OCI-LY3 (cell line): ENCODE data around the gene CHD9.

Experiments used
- H2AFZ ChIP-seq: fragments of 200-600, 300-600 bp; shearing (Covaris generic); 2 replicates; pipeline ENCODE4 v1.6.0; 2014; ENCODE audit warnings: antibody characterized with exemption, low read depth, low read length
- H3K27ac ChIP-seq: fragments of 200-600, 300-600 bp; sonication (generic); 2 replicates; pipeline ENCODE4 v1.5.1; 2014; ENCODE audit warnings: mild to moderate bottlenecking, low read length, moderate library complexity, mixed read lengths
- H3K27me3 ChIP-seq: fragments of 200-600, 300-600 bp; sonication (generic); 2 replicates; pipeline ENCODE4 v1.6.1; 2014; ENCODE audit warnings: low read depth, low read length, mixed read lengths
- H3K36me3 ChIP-seq: fragments of 200-600, 300-600 bp; sonication (generic); replicated peaks from 2 replicates; pipeline ENCODE3; 2014; ENCODE audit warnings: low read depth, low read length, mixed read lengths
- H3K4me1 ChIP-seq: fragments of 300-600, 200-600 bp; sonication (generic); 2 replicates; pipeline ENCODE4 v1.6.1; 2014; ENCODE audit warnings: low read length, mixed read lengths
- H3K4me2 ChIP-seq: fragments of 200-600, 300-600 bp; sonication (generic); 2 replicates; pipeline ENCODE4 v1.6.1; 2014; ENCODE audit warnings: low read length, mixed read lengths
- H3K4me3 ChIP-seq: fragments of 300-600, 200-600 bp; sonication (generic); 2 replicates; pipeline ENCODE4 v1.5.1; 2014; ENCODE audit warnings: antibody characterized with exemption, mild to moderate bottlenecking, low read length, moderate library complexity
- H3K79me2 ChIP-seq: fragments of 300-600, 200-600 bp; shearing (Covaris generic); 2 replicates; pipeline ENCODE4 v1.6.1; 2014; ENCODE audit warnings: mild to moderate bottlenecking, low read length, mixed read lengths
- H3K9ac ChIP-seq: fragments of 300-600, 200-600 bp; shearing (Covaris generic); 2 replicates; pipeline ENCODE4 v1.6.0; 2014; ENCODE audit warnings: mild to moderate bottlenecking, low read length, moderate library complexity
- H3K9me3 ChIP-seq: fragments of 200-600, 300-600 bp; shearing (Covaris generic); 2 replicates; pipeline ENCODE4 v1.6.1; 2014; ENCODE audit warnings: low read length, mixed read lengths; ENCODE audit not compliant: insufficient read depth
- H4K20me1 ChIP-seq: fragments of 200-600, 300-600 bp; sonication (generic); 2 replicates; pipeline ENCODE4 v1.6.1; 2016; ENCODE audit warnings: low read length, mixed read lengths; ENCODE audit not compliant: insufficient read depth
- CTCF ChIP-seq: fragments of 200-600, 300-600 bp; sonication (generic); IDR thresholded peaks from 2 replicates; pipeline ENCODE4 v1.5.1; 2014; ENCODE audit warnings: antibody characterized with exemption, low read length, low read depth
- EZH2phosphoT487 ChIP-seq: fragments of 200-600 bp; shearing (Covaris generic); IDR thresholded peaks from 2 replicates; pipeline ENCODE4 v1.6.1; 2018; ENCODE audit warnings: antibody characterized with exemption, mixed run types, low read depth

Gene CHD9

GRCh38 chr16:53369921-53370320 lies 315.1 kb downstream of the CHD9 start:
- Histone ChIP-seq H4K20me1 (no peaks in the 10 kb centered on the region), H3K4me1 (no peaks in the 10 kb centered on the region), H3K9me3 (no peaks in the 10 kb centered on the region), H3K27me3 (peaks cover 4% of the 10 kb centered on the region; the same call in 1 of the 2 replicates), H3K4me2 (no peak overlapping the region), H3K4me3 (no peak overlapping the region), H3K9ac (no peak overlapping the region), H3K36me3 (no peaks in the 10 kb centered on the region), H3K79me2 (no peaks in the 10 kb centered on the region), H2AFZ (no peak overlapping the region), H3K27ac (no peak overlapping the region)
- TF ChIP-seq EZH2phosphoT487 (no peak), CTCF (no peak)

GRCh38 chr16:53370827-53371226 lies 316.0 kb downstream of the CHD9 start:
- TF ChIP-seq CTCF (no peak), EZH2phosphoT487 (no peak)
- H3K4me1 ChIP-seq = no peaks in the 10 kb centered on the region
- no peak overlapping the region for H3K27ac ChIP-seq
- H3K4me2 ChIP-seq = no peak overlapping the region
- H3K27me3 ChIP-seq = no peaks in the 10 kb centered on the region
- no peak overlapping the region for H2AFZ ChIP-seq
- H3K36me3 ChIP-seq = no peaks in the 10 kb centered on the region
- H3K9me3 ChIP-seq = no peaks in the 10 kb centered on the region
- H4K20me1 ChIP-seq = no peaks in the 10 kb centered on the region
- no peaks in the 10 kb centered on the region for H3K79me2 ChIP-seq
- H3K9ac ChIP-seq = no peak overlapping the region
- no peak overlapping the region for H3K4me3 ChIP-seq

- H4K20me1 ChIP-seq = no peaks in the 10 kb centered on the region
- H3K27me3 ChIP-seq = no peaks in the 10 kb centered on the region
- H3K27ac ChIP-seq = no peak overlapping the region
- no peak overlapping the region for H3K4me3 ChIP-seq
- H3K36me3 ChIP-seq = no peaks in the 10 kb centered on the region
- no peak overlapping the region for H2AFZ ChIP-seq
- H3K9ac ChIP-seq = no peak overlapping the region
- TF ChIP-seq EZH2phosphoT487 (no peak), CTCF (no peak)
- peaks cover 3% of the 10 kb centered on the region; the same call in 1 of the 2 replicates for H3K4me1 ChIP-seq
- H3K79me2 ChIP-seq = no peaks in the 10 kb centered on the region
- H3K4me2 ChIP-seq = no peak overlapping the region
- H3K9me3 ChIP-seq = no peaks in the 10 kb centered on the region
Measured at GRCh38 chr16:53372992-53373871, 318.4 kb downstream of the CHD9 start.

- H4K20me1 ChIP-seq = no peaks in the 10 kb centered on the region
- no peak for TF ChIP-seq CTCF
- no peak for TF ChIP-seq EZH2phosphoT487
- no peaks in the 10 kb centered on the region for H3K27me3 ChIP-seq
- no peaks in the 10 kb centered on the region for H3K79me2 ChIP-seq
- H3K9me3 ChIP-seq = no peaks in the 10 kb centered on the region
- no peaks in the 10 kb centered on the region for H3K36me3 ChIP-seq
- H3K4me2 ChIP-seq = no peak overlapping the region
- H3K27ac ChIP-seq = no peak overlapping the region
- no peak overlapping the region for H3K4me3 ChIP-seq
- H2AFZ ChIP-seq = no peak overlapping the region
- H3K4me1 ChIP-seq = peaks cover 3% of the 10 kb centered on the region; the same call in 1 of the 2 replicates
- H3K9ac ChIP-seq = no peak overlapping the region
Measured at GRCh38 chr16:53374800-53375199, 320.0 kb downstream of the CHD9 start.
